Gastrocnemius medialis (tissue), 4 donors: ENCODE data around the gene LRFN3. TPM values are rescaled to one million over a fixed set of nuclear protein-coding genes. Genes with fewer than 3 reads are reported as not detected.

Source experiments
- ATAC-seq, 2 donors: fragments of 150-250 bp; one replicate each; pipeline ENCODE4 v1.9.1; 2016
- DNase-seq, 2 donors: peaks; one replicate each; pipeline ENCODE4 v3.0.0-alpha.2; 2019
- H3K27ac ChIP-seq, 4 donors: fragments of 200-600 bp; sonication (generic); 1 replicate in 1 of 4; 2 replicates in 3 of 4; pipeline ENCODE4 v1.5.1; 2016 to 2018; ENCODE audit warnings: mild to moderate bottlenecking in 2 of 4, moderate library complexity in 1 of 4
- H3K27me3 ChIP-seq, 3 donors: fragments of 200-600 bp; sonication (generic) in 2 of 3; 1 replicate in 1 of 3; 2 replicates in 2 of 3; pipeline versions ENCODE4 v1.5.1 to v1.6.0; 2016 to 2019; ENCODE audit warnings: mild to moderate bottlenecking in 1 of 3, moderate library complexity in 1 of 3
- H3K36me3 ChIP-seq, 2 donors: fragments of 200-600 bp; sonication (generic) in 1 of 2; one replicate each; pipeline ENCODE4 v1.5.1; 2017 to 2018
- H3K4me1 ChIP-seq, 2 donors: fragments of 200-600 bp; sonication (generic) in 1 of 2; one replicate each; pipeline ENCODE4 v1.5.1; 2016 to 2017; ENCODE audit warnings: mild to moderate bottlenecking in 2 of 2
- H3K4me3 ChIP-seq, 4 donors: fragments of 200-600 bp; sonication (generic) in 3 of 4; 1 replicate in 1 of 4; 2 replicates in 3 of 4; pipeline ENCODE4 v1.5.1; 2016 to 2019; ENCODE audit warnings: mild to moderate bottlenecking in 2 of 4
- H3K9me3 ChIP-seq, 3 donors: fragments of 200-600 bp; sonication (generic) in 2 of 3; 1 replicate in 1 of 3; 2 replicates in 2 of 3; pipeline ENCODE4 v1.5.1; 2016 to 2019
- POLR2A ChIP-seq, 2 donors: fragments of 450-650 bp; IDR thresholded peaks; one replicate each; pipeline ENCODE4 v1.6.1; 2017; ENCODE audit warnings: antibody characterized with exemption in 2 of 2, mild to moderate bottlenecking in 2 of 2, moderate library complexity in 2 of 2
- in situ Hi-C, 4 donors: fragments of 200-750 bp; cut with MboI; loops; one replicate each; pipeline versions ENCODE4 v1.15.0 to v1.8.0; 2017; ENCODE audit warnings: low sequenced_read_pairs in 4 of 4
- intact Hi-C: fragments of 100-400 bp; cut with DNase I; formaldehyde crosslinking; loops from one replicate; pipeline ENCODE4 v1.15.1; 2023; ENCODE audit warnings: low total_unique reads
- total RNA-seq, 4 donors: library from RNA; depleted of rRNA; stranded (reverse); fragments of >200 nt; gene quantifications; one replicate each; pipeline versions ENCODE4 v1.1.0 to v1.2.3, GENCODE V29; 2016
- TF ChIP-seq, protein P1 (sequence below), 5 experiments: fragments of 450-650 bp in 3 of 5; fragments of 200-600 bp in 2 of 5; sonication (generic) in 2 of 5; IDR thresholded peaks in 4 of 5; conservative IDR thresholded peaks in 1 of 5; 1 replicate in 4 of 5; 2 replicates in 1 of 5; pipeline ENCODE4 v1.5.1; 2016 to 2019; ENCODE audit warnings: antibody characterized with exemption in 5 of 5, mild to moderate bottlenecking in 3 of 5, moderate library complexity in 3 of 5

Gene LRFN3
- total RNA-seq, 4 donors from 2014 or later, result 7.4 to 18.2 (median 12.8) TPM

DNA sequence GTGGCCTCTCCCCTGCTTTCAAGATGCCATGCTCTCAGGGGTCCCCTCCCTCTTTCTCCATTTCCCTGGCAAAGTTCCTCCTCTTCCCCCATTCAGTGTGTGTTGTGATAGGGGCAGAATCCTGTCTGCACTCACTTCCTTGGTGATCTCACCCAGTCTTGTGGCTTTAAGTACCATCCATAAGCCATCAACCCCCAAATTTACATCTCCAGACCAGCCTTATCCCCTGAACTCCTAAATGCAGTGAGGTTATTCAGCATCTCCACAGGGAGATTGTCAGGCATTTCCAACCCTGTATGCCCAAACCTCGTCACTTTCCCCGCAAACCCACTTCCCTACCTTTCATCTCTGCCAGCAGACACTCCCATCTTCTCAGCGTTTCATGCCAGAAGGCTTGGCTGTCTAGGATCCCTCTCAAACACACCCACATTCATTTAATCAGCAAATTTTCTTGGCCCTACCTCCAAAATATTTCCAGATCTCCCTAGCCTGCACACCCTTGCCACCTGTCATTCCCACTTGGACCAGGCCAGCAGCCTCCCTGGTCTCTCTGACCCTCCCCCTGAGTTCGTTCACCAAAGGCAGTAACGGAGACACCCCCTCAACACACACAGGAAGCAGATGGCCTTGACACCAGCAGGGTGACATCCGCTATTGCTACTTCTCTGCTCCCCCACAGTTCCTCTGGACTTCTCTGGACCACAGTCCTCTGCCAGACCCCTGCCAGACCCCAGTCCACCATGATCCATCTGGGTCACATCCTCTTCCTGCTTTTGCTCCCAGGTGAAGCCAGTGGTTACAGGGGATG is 34.1 kb upstream of the LRFN3 start, which contains the start of gene HCST:
HCST (plus strand) TSS at position 676 of the 808 bp plus-strand sequence; CDS start at position 741, 65 bp downstream.
- Histone ChIP-seq H3K36me3 (no peaks in the 10 kb centered on the region), H3K27ac (peak within 1 kb of the TSS in 1 of 4 donors; percentile 79), H3K27me3 (peaks cover 0 to 3% (median 0%) of the 10 kb centered on the region in 3 donors), H3K4me1 (peaks cover 9 to 21% of the 10 kb centered on the region in 2 donors), H3K4me3 (no peak within 1 kb of the TSS), H3K9me3 (no peaks in the 10 kb centered on the region)
- ATAC-seq, result no peak
- no peak for DNase-seq
- no peak for TF ChIP-seq POLR2A (IDR thresholded peaks at IDR 0.05)
- TF ChIP-seq, protein P1, sequence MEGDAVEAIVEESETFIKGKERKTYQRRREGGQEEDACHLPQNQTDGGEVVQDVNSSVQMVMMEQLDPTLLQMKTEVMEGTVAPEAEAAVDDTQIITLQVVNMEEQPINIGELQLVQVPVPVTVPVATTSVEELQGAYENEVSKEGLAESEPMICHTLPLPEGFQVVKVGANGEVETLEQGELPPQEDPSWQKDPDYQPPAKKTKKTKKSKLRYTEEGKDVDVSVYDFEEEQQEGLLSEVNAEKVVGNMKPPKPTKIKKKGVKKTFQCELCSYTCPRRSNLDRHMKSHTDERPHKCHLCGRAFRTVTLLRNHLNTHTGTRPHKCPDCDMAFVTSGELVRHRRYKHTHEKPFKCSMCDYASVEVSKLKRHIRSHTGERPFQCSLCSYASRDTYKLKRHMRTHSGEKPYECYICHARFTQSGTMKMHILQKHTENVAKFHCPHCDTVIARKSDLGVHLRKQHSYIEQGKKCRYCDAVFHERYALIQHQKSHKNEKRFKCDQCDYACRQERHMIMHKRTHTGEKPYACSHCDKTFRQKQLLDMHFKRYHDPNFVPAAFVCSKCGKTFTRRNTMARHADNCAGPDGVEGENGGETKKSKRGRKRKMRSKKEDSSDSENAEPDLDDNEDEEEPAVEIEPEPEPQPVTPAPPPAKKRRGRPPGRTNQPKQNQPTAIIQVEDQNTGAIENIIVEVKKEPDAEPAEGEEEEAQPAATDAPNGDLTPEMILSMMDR (IDR thresholded peaks at IDR 0.05 in 4 of 5, conservative IDR thresholded peaks at IDR 0.05 in 1 of 5), result no peak
- in situ Hi-C loops (no loop called here), intact Hi-C loops (no loop called here)

DNA sequence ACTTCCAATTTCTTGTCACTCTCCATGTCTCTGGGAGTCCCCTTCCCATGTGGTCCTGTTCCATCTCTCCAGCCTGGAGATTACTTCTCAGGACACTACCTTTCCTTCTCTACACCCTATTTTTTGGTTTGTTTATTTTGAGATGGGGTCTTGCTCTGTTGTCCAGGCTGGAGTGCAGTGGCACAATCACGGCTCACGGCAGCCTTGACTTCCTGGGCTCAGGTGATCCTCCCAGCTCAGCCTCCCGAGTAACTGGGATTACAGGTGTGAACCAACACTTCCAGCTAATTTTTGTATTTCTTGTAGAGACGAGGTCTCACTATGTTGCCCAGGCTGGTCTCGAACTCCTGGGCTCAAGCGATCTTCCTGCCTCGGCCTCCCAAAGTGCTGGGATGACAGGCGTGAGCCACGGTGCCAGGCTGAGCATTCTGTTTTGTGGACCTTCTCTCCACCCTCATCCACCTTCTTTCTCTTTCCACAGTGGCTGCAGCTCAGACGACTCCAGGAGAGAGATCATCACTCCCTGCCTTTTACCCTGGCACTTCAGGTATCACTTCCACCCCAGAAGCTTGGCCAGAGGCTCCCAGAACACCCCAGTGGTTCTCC is 33.2 kb upstream of the LRFN3 start:
- H3K27me3 ChIP-seq, result no peaks in the 10 kb centered on the region
- TF ChIP-seq POLR2A (IDR thresholded peaks at IDR 0.05), result no peak
- TF ChIP-seq, protein P1 (IDR thresholded peaks at IDR 0.05 in 4 of 5, conservative IDR thresholded peaks at IDR 0.05 in 1 of 5), result no peak
- in situ Hi-C loops, result no loop called here
- H3K36me3 ChIP-seq, result no peaks in the 10 kb centered on the region
- H3K9me3 ChIP-seq, result no peaks in the 10 kb centered on the region
- peak overlapping the region in 1 of 4 donors; percentile 18 for H3K27ac ChIP-seq
- peaks cover 8 to 21% of the 10 kb centered on the region in 2 donors for H3K4me1 ChIP-seq
- ATAC-seq (no peak), DNase-seq (no peak)
- intact Hi-C loops, result no loop called here
- H3K4me3 ChIP-seq, result no peak overlapping the region

GRCh38 chr19:35903550-35904179 is 32.5 kb upstream of the LRFN3 start:
- H3K27me3 ChIP-seq, result no peaks in the 10 kb centered on the region
- in situ Hi-C loops (no loop called here), intact Hi-C loops (no loop called here)
- ATAC-seq, result no peak
- H3K4me1 ChIP-seq, result peaks cover 1 to 14% of the 10 kb centered on the region in 2 donors
- H3K36me3 ChIP-seq, result no peaks in the 10 kb centered on the region
- TF ChIP-seq, protein P1 (IDR thresholded peaks at IDR 0.05 in 4 of 5, conservative IDR thresholded peaks at IDR 0.05 in 1 of 5), result no peak
- TF ChIP-seq POLR2A (IDR thresholded peaks at IDR 0.05), result peak; percentile 17 to 18
- H3K4me3 ChIP-seq, result no peak overlapping the region
- DNase-seq, result peak; percentile 55 to 57
- no peaks in the 10 kb centered on the region for H3K9me3 ChIP-seq
- peak overlapping the region in 1 of 4 donors; percentile 25 for H3K27ac ChIP-seq

DNA sequence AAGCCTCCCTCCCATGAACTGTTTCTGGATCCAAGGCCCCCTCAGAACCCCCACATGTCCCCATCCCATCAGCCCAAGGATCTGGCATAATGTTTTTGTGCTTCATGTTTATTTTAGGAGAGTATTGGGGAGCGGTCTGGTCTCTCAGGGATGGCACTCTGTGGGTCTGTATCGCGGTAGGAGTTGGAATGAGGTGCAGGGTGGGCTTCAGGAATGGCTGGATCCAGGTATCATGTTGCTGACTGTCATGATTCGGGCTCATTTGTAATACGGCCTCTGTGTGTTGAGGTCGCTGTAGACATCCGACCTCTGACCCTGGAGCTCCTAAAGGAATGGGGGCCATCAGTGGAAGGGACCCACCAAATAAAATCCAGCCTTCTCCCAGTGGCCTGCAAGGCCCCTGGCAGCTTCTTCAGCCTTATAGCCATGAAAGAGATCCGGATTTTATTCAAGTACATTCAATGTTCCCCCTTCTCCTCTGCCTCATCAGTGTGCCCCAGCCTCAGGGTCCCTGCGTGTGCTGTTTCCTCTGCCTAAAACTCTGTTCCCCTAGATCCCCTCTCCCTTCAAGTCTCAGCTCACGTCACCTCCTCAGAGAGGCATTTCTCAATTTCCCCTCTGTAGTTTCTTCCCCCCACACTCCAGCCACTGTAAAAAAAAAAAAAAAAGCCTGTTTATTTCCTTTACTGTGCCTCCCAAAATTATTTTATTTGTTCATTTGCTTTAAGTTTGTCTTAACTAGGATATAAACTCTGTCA is 31.7 kb upstream of the LRFN3 start:
- in situ Hi-C loops (no loop called here), intact Hi-C loops (no loop called here)
- Histone ChIP-seq H3K27me3 (peaks cover 0 to 2% (median 0%) of the 10 kb centered on the region in 3 donors), H3K27ac (peak overlapping the region in 1 of 4 donors; percentile 25), H3K4me3 (no peak overlapping the region), H3K4me1 (peaks cover 0 to 10% of the 10 kb centered on the region in 2 donors), H3K36me3 (no peaks in the 10 kb centered on the region), H3K9me3 (no peaks in the 10 kb centered on the region)
- no peak for DNase-seq
- TF ChIP-seq, protein P1 (IDR thresholded peaks at IDR 0.05 in 4 of 5, conservative IDR thresholded peaks at IDR 0.05 in 1 of 5), result no peak
- TF ChIP-seq POLR2A (IDR thresholded peaks at IDR 0.05), result peak in 1 of 2 donors; percentile 24
- ATAC-seq, result no peak
